Measurements from ENCODE around the gene NAALADL2.
"Not testable (repeated sequence)": the region's sequence is repeated elsewhere in the genome, so short reads cannot be mapped to it uniquely, and the experiment has no call there.

The NAALADL2 gene

DNA sequence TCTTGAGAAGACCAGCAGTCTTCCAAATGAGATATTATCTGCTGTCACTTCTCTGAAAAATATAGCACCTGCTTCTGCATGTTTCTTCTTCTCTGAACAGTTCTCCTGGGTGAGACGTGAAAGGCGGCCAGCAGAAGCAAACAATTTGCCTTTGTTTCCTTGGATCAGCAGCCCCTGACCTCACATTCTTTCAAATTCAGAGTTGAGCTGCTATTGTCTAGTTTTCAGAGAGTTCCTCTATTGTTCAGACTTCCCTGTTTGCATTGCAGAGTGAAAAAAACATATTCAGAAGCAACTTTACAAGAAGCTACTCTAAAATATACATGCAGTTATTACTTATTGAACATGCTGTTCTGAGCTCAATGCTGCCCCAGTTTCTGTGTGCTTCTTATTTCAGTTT is 653.6 kb downstream of the NAALADL2 start:
- Histone ChIP-seq H3K36me3 (no peaks in the 10 kb centered on the region), H3K9me3 (no peaks in the 10 kb centered on the region), H3K4me3 (no peak overlapping the region), H3K4me1 (no peaks in the 10 kb centered on the region), H3K27ac (no peak overlapping the region), H3K27me3 (no peaks in the 10 kb centered on the region)
- DNase-seq, result no peak
- TF ChIP-seq, protein P1, sequence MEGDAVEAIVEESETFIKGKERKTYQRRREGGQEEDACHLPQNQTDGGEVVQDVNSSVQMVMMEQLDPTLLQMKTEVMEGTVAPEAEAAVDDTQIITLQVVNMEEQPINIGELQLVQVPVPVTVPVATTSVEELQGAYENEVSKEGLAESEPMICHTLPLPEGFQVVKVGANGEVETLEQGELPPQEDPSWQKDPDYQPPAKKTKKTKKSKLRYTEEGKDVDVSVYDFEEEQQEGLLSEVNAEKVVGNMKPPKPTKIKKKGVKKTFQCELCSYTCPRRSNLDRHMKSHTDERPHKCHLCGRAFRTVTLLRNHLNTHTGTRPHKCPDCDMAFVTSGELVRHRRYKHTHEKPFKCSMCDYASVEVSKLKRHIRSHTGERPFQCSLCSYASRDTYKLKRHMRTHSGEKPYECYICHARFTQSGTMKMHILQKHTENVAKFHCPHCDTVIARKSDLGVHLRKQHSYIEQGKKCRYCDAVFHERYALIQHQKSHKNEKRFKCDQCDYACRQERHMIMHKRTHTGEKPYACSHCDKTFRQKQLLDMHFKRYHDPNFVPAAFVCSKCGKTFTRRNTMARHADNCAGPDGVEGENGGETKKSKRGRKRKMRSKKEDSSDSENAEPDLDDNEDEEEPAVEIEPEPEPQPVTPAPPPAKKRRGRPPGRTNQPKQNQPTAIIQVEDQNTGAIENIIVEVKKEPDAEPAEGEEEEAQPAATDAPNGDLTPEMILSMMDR (IDR thresholded peaks at IDR 0.05), result no peak
- intact Hi-C loops (cut with DNase I; ENCODE audit: low total_unique reads), result no loop called here

DNA sequence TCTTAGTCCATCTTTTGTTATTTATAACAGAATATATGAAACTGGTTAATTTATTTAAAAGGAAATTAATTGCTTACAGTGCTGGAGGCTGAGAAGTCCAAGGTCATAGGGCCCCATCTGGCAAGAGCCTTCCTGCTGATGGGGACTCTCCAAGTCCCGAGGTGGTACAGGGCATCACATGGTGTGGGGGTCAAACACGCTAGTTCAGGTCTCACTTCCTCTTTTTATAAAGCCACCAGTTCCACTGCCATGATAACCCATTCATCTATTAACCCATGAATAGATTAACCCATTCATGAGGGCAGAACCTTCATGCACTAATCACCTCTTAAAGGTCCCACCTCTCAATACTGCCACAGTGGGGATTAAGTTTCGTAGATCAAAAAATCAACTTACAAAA is 659.3 kb downstream of the NAALADL2 start:
- Histone ChIP-seq H3K9me3 (no peaks in the 10 kb centered on the region), H3K27me3 (no peaks in the 10 kb centered on the region), H3K27ac (no peak overlapping the region), H3K4me1 (no peaks in the 10 kb centered on the region), H3K4me3 (no peak overlapping the region), H3K36me3 (no peaks in the 10 kb centered on the region)
- TF ChIP-seq, protein P1 (IDR thresholded peaks at IDR 0.05), result no peak
- no peak for DNase-seq
- intact Hi-C loops (cut with DNase I; ENCODE audit: low total_unique reads), result no loop called here

DNA sequence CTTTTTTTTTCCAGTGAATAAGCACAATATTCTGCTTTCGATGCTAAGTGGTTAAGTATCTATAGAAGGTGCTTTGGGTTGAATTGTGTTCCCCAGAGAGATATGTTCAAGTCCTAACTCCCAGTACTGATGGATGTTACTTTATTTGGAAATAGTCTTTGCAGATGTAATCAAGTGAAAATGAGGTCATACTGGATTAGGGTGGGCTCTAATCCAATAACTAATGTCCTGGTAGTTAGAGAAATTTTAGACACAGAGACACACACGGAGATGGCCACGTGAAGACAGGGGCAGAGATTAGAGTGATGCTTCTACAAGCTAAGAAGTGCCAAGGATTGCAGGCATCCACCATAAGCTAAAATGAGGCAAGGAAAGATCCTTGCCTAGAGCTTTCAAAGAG is 662.3 kb downstream of the NAALADL2 start:
- no peaks in the 10 kb centered on the region for H3K36me3 ChIP-seq
- no peaks in the 10 kb centered on the region for H3K27me3 ChIP-seq
- H3K4me1 ChIP-seq, result peaks cover 0 to 7% (median 0%) of the 10 kb centered on the region in 4 donors
- no peak overlapping the region for H3K27ac ChIP-seq
- intact Hi-C loops (cut with DNase I; ENCODE audit: low total_unique reads), result no loop called here
- no peak overlapping the region for H3K4me3 ChIP-seq
- TF ChIP-seq, protein P1 (IDR thresholded peaks at IDR 0.05), result no peak
- no peak for DNase-seq
- H3K9me3 ChIP-seq, result no peaks in the 10 kb centered on the region

- no peak for DNase-seq
- TF ChIP-seq, protein P1 (IDR thresholded peaks at IDR 0.05), result no peak
- Histone ChIP-seq H3K36me3 (no peaks in the 10 kb centered on the region), H3K27me3 (no peaks in the 10 kb centered on the region), H3K27ac (no peak overlapping the region), H3K4me3 (peak overlapping the region; percentile 41 to 45), H3K4me1 (peaks cover 0 to 7% (median 0%) of the 10 kb centered on the region in 4 donors), H3K9me3 (no peaks in the 10 kb centered on the region)
- intact Hi-C loops (cut with DNase I; ENCODE audit: low total_unique reads), result no loop called here
Observed at GRCh38 chr3:175526191-175526590, 667.1 kb downstream of the NAALADL2 start.

DNA sequence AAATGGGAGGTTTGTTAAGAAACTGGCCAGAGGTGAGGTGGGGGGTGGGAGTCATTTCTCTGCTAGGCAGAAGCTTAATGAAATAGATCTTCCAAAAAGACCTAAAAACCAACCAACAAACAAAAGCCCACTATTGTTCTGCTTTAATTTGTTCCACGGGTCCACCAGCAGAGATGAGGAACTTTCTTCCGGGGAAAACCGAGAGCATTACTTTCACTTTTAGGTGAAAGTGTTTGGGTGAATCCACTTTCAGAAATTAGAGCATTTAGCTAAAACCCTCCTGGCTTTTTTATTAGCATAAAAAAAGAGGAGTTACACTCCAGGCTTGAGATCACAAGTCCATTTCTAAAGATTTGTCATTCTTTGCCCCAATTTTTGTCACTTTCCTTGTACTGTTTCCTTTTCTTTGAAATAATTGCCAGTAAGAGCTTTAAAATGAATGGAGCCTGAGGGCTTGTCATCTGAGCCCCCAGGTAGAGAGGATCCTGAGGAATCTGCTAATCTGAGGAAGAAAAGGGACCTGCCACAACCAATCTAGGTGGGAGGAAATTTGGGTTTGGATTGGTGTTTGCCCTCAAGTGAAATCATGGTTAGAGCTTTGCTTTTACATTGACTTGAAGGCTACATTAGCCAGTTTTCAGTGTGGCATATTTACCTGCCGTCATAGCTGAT is 667.6 kb downstream of the NAALADL2 start:
- no peak overlapping the region for H3K27ac ChIP-seq
- H3K36me3 ChIP-seq, result no peaks in the 10 kb centered on the region
- TF ChIP-seq, protein P1 (IDR thresholded peaks at IDR 0.05), result no peak
- no peak for DNase-seq
- H3K4me1 ChIP-seq, result peaks cover 0 to 7% (median 0%) of the 10 kb centered on the region in 4 donors
- H3K27me3 ChIP-seq, result no peaks in the 10 kb centered on the region
- H3K9me3 ChIP-seq, result no peaks in the 10 kb centered on the region
- peak overlapping the region; percentile 41 to 45 for H3K4me3 ChIP-seq
- intact Hi-C loops (cut with DNase I; ENCODE audit: low total_unique reads), result no loop called here

DNA sequence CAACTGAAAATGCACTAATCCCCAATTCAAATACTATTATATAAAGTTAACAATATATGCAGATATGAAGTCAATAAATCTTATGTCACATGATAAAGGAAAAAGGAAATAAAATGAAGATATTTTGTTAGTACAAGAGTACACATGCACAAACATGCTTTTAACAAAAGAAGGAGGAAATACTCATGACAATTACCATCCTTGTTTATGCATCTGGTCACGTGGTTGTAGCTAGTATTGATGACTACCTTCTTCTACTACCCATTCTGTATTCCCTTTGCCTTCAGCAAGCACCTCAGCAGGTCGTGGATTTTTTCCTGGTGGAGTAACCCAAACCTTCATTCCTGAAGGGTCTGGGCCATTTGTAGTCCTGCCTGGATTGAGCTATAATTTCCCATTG is 669.6 kb downstream of the NAALADL2 start:
- H3K27ac ChIP-seq; DNase-seq; H3K27me3 ChIP-seq; H3K4me3 ChIP-seq; intact Hi-C loops (cut with DNase I; ENCODE audit: low total_unique reads); H3K4me1 ChIP-seq; H3K36me3 ChIP-seq; H3K9me3 ChIP-seq: not testable (repeated sequence)

Data from tibial artery (tissue), 4 donors.